GM23248 (cell line): ENCODE measurements around the gene CIC.

Experiments
- EZH2 ChIP-seq: fragments of 200-600 bp; sonication (generic); IDR thresholded peaks from 2 replicates; pipeline ENCODE4 v1.6.1; 2018; ENCODE audit warnings: antibody characterized with exemption, mild to moderate bottlenecking; ENCODE audit not compliant: insufficient read depth, poor library complexity, severe bottlenecking
- EZH2phosphoT487 ChIP-seq: fragments of 200-600 bp; sonication (generic); IDR thresholded peaks from 2 replicates; pipeline ENCODE4 v1.6.1; 2018; ENCODE audit warnings: antibody characterized with exemption, moderate library complexity, mild to moderate bottlenecking, low read depth; ENCODE audit not compliant: insufficient read depth

DNA sequence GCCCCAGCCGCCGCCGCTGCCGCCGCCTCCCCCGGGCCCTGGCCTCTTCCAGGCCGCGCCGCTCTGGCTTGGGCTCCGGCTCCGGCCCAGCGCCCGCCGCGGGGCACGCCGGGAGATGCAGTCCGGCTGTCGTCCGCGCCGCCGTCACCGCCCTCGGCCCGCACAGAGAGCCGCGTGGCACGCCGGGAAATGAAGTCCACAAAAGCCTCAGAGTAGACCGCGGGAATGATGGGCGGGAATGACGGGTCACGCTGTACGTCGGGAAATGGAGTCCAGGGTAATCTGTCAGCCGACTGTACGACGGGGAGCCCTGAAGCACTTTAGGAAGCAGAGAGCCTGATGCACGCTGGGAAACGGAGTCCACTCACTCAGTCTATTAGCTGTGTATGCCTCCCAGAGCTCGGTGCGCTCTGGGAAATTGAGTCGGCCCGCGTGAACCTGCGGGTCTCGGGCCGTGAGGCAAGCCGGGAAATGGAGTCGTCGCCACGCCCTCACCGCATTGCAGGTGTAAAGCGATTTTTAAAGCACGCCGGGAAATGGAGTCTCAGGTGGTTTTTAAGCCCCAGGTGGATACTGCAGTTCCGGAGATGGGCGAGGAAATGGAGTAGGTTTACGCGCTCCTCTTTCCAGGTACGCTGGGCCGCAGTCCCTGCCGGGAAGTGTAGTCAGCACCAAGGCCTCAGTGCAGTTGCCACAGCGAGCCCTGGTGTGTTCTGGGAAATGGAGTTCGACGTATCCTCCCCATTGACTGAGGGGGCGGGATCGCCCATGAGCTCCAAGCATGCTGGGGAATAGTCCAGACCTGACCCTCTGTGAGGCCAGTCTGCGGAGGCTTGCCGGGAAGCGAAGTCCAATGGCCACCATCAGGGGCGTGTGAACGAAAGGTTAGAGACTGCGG, 26.3 kb upstream of the CIC start, which contains the start of gene GSK3A:
- no peak for TF ChIP-seq EZH2
- TF ChIP-seq EZH2phosphoT487, result no peak
